Fibroblast of the aortic adventitia (primary cell): ENCODE measurements around the gene CYP46A1. TPM values are rescaled to one million over a fixed set of nuclear protein-coding genes. Genes with fewer than 3 reads are reported as not detected.
"Not testable (repeated sequence)": the region's sequence is repeated elsewhere in the genome, so short reads cannot be mapped to it uniquely, and the experiment has no call there.

Source experiments
- DNase-seq: peaks from one replicate; pipeline ENCODE4 v3.0.0-alpha.2; 2010; ENCODE audit warnings: low read depth
- H3K4me3 ChIP-seq: 2 replicates; pipeline ENCODE4 v1.5.1; 2011; ENCODE audit warnings: low read depth, mild to moderate bottlenecking, control low read depth, low read length, moderate library complexity
- total RNA-seq: library from RNA; depleted of rRNA; stranded (reverse); fragments of >200 nt; gene quantifications from 2 replicates; pipeline ENCODE4 v1.2.3, GENCODE V29; 2012; ENCODE audit warnings: low replicate concordance
- TF ChIP-seq, protein P1 (sequence below): IDR thresholded peaks from 2 replicates; pipeline ENCODE4 v1.5.1; 2011; ENCODE audit warnings: mild to moderate bottlenecking, low read length, control low read depth, inconsistent platforms; ENCODE audit not compliant: insufficient read depth

Gene CYP46A1
- total RNA-seq, 1 donor = 0.36 TPM

DNA sequence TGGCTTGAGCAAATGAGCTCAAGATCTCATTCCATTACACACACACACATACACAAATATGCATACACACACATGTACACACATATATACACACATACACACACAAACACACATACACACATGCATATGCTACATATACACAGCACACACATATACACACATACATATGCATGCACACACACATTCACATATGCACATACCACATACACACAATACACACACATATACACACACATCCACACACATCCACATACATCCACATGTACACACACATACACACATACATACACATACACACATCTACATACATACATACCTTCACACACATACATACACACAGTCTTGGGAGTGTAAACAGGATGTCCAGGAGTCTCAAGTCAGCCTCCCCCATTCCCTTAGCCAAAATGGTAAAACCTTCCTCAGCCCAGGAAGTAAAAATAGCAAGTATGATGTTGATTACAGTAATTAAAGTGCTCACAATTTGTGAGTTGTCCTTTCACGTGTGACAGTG lies 26.4 kb upstream of the CYP46A1 start:
- no peak for DNase-seq
- no peak overlapping the region for H3K4me3 ChIP-seq
- TF ChIP-seq, protein P1, sequence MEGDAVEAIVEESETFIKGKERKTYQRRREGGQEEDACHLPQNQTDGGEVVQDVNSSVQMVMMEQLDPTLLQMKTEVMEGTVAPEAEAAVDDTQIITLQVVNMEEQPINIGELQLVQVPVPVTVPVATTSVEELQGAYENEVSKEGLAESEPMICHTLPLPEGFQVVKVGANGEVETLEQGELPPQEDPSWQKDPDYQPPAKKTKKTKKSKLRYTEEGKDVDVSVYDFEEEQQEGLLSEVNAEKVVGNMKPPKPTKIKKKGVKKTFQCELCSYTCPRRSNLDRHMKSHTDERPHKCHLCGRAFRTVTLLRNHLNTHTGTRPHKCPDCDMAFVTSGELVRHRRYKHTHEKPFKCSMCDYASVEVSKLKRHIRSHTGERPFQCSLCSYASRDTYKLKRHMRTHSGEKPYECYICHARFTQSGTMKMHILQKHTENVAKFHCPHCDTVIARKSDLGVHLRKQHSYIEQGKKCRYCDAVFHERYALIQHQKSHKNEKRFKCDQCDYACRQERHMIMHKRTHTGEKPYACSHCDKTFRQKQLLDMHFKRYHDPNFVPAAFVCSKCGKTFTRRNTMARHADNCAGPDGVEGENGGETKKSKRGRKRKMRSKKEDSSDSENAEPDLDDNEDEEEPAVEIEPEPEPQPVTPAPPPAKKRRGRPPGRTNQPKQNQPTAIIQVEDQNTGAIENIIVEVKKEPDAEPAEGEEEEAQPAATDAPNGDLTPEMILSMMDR = no peak

DNA sequence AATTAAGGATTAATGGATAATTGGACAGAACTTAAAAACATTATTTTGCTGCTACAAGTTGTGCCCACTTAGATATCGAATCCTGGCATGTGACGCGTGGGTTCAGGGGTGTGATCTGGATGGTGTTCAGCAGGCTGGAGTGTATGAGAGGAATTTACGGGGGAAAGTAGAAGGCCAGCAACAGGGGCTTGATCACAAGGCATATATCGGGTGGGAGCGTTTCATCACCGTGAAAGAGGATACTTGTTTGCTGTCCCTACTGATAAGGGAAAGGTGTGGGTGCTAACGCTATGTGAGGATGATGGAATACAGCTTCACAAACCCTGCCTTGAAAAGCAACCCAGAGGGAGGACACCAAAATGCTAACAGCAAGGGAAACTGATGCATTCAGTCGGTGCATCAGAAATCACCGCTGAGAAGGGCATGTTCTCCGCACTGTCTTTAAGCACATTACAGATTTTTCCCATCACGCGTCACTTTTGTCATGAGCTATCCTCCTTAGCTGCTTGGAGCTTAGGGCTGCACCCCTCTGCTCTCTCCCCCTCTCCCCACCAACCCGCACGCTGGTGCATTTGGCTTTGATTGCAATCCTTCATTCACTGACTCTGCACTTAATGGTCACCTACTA lies 25.8 kb upstream of the CYP46A1 start:
- TF ChIP-seq, protein P1 = no peak
- DNase-seq = no peak

DNA sequence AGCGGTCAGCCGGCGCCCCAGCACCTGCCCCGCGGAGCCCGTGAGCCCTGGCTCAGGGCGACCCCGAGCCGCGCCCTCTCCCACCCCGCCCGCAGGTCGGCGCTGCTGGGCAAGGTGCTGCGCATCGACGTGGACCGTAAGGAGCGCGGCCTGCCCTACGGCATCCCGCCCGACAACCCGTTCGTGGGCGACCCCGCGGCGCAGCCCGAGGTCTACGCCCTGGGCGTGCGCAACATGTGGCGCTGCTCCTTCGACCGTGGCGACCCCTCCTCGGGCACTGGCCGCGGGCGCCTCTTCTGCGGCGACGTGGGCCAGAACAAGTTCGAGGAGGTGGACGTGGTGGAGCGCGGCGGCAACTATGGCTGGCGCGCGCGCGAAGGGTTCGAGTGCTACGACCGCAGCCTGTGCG lies 24.8 kb upstream of the CYP46A1 start:
- TF ChIP-seq, protein P1 = no peak
- DNase-seq = no peak
- no peak overlapping the region for H3K4me3 ChIP-seq

More for the DNA sequence above, 25.8 kb upstream of the CYP46A1 start:
- no peak overlapping the region for H3K4me3 ChIP-seq

DNA sequence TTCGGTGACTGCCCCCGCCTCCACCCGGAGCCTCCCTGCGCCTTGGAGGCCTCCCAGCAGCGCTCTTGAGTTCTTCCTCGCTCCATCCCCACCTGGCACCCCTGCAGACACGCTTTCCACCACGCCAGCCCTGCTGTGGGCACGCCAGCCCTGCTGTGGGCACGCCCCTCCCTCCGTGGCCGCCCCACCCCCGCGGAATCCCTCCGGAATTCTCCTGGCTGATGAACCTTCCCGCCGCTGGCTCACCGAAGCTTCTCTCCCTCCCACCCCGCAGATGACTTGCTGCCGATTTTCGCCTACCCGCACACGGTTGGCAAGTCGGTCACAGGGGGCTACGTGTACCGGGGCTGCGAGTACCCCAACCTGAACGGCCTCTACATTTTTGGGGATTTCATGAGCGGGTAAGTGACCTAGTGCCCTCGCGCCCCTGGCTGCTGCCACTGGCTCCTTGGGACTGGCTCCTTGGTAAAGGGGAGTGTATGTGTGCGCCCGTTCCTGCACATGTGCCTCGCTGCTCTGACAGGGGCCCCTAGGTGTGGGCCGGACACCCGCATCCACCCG lies 24.0 kb upstream of the CYP46A1 start:
- TF ChIP-seq, protein P1 = no peak
- no peak overlapping the region for H3K4me3 ChIP-seq
- DNase-seq = no peak

DNA sequence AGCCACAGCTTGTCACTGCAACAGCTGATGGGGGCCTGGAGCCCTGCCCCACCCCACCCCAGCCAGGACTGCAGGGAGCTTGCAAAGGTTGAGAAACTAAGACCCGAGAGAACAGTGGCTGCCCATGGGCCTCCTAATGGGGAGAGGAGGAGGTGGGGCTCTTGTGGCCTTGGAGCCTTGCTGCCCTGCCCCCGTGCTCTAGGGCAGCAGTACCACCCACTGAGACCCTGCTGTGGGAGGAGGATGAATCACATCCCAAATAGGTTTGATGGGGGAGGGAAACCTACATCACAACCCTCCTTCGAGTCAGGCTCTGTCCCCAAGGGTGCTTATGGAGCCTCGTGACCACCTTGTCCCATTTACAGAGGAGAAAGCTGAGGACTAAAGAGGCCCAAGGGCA lies 23.3 kb upstream of the CYP46A1 start:
- TF ChIP-seq, protein P1 = no peak
- H3K4me3 ChIP-seq = no peak overlapping the region
- DNase-seq = no peak

DNA sequence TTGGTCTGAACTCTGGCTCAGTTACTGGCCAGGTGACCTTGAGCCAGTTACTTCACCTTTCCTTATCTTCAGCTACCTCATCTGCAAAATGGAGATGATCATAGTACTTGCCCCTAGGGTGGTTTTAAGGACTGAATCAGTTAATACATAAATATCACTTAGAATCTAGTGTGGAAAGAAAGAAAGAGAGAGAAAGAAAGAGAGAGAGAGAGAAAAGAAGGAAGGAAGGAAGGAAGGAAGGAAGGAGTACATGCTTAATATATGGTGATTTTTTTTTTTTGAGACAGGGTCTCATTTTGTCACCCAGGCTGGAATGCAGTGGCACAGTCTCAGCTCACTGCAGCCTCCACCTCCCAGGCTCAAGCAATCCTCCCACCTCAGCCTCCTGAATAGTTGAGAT lies 22.9 kb upstream of the CYP46A1 start:
- not testable (repeated sequence) for H3K4me3 ChIP-seq, DNase-seq

DNA sequence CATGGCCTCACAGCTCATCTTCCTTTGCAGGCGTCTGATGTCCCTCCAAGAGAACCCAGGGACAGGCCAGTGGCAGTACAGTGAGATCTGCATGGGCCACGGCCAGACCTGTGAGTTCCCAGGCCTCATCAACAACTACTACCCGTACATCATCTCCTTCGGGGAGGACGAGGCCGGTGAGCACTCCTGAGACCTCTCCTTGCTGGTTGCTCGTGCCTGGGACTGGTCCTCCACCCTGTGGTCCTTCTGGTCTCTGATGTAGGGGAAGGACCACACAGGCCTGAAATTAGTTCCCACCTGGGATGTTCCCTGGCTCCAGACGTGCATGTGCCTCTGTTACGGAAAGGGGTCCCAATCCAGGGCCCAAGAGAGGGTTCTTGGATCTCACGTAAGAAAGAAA lies 21.3 kb upstream of the CYP46A1 start:
- TF ChIP-seq, protein P1 = no peak
- DNase-seq = no peak
- H3K4me3 ChIP-seq = no peak overlapping the region
